Astrocyte (in vitro differentiated cells and primary cell): ENCODE results near the gene SPATA20.

Experiments
- EZH2 ChIP-seq: IDR thresholded peaks from 2 replicates; pipeline ENCODE4 v1.6.1; 2012; ENCODE audit warnings: mild to moderate bottlenecking, low read length, inconsistent platforms; ENCODE audit not compliant: insufficient read depth
- TF ChIP-seq, protein P1 (sequence below): IDR thresholded peaks from 2 replicates; pipeline ENCODE4 v1.5.1; 2011; ENCODE audit warnings: low read depth, mild to moderate bottlenecking, inconsistent platforms, low read length, moderate library complexity; ENCODE audit not compliant: insufficient read depth

DNA sequence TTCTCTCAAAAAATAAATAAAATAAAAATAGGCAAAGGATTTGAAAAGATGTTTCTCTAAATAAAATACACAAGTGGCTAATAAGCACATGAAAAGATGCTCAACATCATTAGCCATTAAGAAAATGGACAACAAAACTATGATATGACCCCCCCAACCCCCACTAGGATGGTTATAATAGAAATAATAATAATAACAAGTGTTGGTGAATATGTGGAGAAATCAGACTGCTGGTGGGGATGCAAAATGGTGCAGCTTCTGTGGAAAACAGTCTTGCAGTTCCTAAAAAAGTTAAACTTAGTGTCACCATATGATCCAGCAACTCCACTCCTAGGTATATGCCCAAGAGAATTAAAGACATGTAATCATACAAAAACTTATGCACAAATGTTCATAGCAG lies 47.7 kb upstream of the SPATA20 start:
- TF ChIP-seq, protein P1, sequence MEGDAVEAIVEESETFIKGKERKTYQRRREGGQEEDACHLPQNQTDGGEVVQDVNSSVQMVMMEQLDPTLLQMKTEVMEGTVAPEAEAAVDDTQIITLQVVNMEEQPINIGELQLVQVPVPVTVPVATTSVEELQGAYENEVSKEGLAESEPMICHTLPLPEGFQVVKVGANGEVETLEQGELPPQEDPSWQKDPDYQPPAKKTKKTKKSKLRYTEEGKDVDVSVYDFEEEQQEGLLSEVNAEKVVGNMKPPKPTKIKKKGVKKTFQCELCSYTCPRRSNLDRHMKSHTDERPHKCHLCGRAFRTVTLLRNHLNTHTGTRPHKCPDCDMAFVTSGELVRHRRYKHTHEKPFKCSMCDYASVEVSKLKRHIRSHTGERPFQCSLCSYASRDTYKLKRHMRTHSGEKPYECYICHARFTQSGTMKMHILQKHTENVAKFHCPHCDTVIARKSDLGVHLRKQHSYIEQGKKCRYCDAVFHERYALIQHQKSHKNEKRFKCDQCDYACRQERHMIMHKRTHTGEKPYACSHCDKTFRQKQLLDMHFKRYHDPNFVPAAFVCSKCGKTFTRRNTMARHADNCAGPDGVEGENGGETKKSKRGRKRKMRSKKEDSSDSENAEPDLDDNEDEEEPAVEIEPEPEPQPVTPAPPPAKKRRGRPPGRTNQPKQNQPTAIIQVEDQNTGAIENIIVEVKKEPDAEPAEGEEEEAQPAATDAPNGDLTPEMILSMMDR: no peak
- no peak for TF ChIP-seq EZH2
